Activated CD4-positive, alpha-beta memory T cell treated with anti-CD3 and anti-CD28 coated beads, Interleukin-2, amount 10 ng/mL, durations not matched to agents 7 days and 5 days (primary cell): ENCODE data around the gene ALKBH6. TPM values are rescaled to one million over a fixed set of nuclear protein-coding genes. Genes with fewer than 3 reads are reported as not detected.

ENCODE experiments used
- CTCF ChIA-PET: fragments of 350-600 bp; sonication (Branson Sonifier 250); formaldehyde crosslinking; loops from one replicate; lab custom pipeline; 2021; ENCODE audit warnings: antibody characterized with exemption, inconsistent platforms; lab: Charles Lee
- POLR2A ChIA-PET: fragments of 350-600 bp; sonication (Branson Sonifier 250); formaldehyde crosslinking; loops from one replicate; lab custom pipeline; 2021; ENCODE audit warnings: antibody characterized with exemption; lab: Charles Lee
- DNase-seq: peaks from one replicate; pipeline ENCODE4 v3.0.0-alpha.2; 2020
- H3K27ac Mint-ChIP-seq: one replicate; pipeline ENCODE4 v1.8.0; 2021; ENCODE audit warnings: mild to moderate bottlenecking, mixed read lengths
- H3K27me3 Mint-ChIP-seq: one replicate; pipeline ENCODE4 v1.8.0; 2021; ENCODE audit warnings: mixed read lengths
- H3K36me3 Mint-ChIP-seq: one replicate; pipeline ENCODE4 v1.8.0; 2021; ENCODE audit warnings: low read depth, mixed read lengths
- H3K4me1 Mint-ChIP-seq: one replicate; pipeline ENCODE4 v1.8.0; 2021; ENCODE audit warnings: mixed read lengths
- H3K4me3 Mint-ChIP-seq: one replicate; pipeline ENCODE4 v1.8.0; 2021; ENCODE audit warnings: mild to moderate bottlenecking, mixed read lengths
- H3K9me3 Mint-ChIP-seq: one replicate; pipeline ENCODE4 v1.8.0; 2021; ENCODE audit warnings: mixed read lengths
- total RNA-seq, 2 experiments: library from RNA; stranded (reverse); gene quantifications; one replicate each; pipeline ENCODE4 v1.2.3, GENCODE V29; 2021

ALKBH6 gene
- total RNA-seq, 2 experiments from 2014 or later: 44.7 to 45.4 TPM

DNA sequence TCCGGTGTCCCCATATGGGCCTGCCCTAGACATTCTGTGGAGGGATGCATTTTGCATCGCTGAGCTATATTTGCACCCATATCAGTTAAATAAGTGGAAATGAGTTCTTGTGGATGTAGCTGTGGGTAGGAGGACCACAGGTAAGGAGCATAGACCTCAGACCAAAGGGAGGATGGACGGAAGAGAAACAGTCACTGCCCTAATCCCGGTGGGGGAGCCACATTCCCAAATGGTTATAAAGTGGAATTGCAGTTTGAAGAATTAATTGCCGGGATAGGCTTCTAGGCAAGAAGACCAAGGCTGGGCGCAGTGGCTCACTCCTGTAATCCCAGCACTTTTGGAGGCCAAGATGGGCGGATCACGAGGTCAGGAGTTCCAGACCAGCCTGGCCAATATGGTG is 17.2 kb downstream of the ALKBH6 start:
- H3K36me3 Mint-ChIP-seq: peaks cover 29% of the 10 kb centered on the region
- no peaks in the 10 kb centered on the region for H3K9me3 Mint-ChIP-seq
- no peak overlapping the region for H3K27ac Mint-ChIP-seq
- H3K4me3 Mint-ChIP-seq: peak overlapping the region; percentile 82
- no peak for DNase-seq
- no peaks in the 10 kb centered on the region for H3K27me3 Mint-ChIP-seq
- ChIA-PET CTCF (interaction anchor here (0.7 to 1.3 kb wide), 2 partner anchors 47 to 57 kb away, joined by 3 read pairs; partner anchors contain the start of gene THAP8), POLR2A (interaction anchor here (3.3 to 4.6 kb wide), 2 partner anchors 17 to 58 kb away, joined by 14 to 20 read pairs; partner anchors contain the start of genes ALKBH6, THAP8 and WDR62)
- peaks cover 31% of the 10 kb centered on the region for H3K4me1 Mint-ChIP-seq

DNA sequence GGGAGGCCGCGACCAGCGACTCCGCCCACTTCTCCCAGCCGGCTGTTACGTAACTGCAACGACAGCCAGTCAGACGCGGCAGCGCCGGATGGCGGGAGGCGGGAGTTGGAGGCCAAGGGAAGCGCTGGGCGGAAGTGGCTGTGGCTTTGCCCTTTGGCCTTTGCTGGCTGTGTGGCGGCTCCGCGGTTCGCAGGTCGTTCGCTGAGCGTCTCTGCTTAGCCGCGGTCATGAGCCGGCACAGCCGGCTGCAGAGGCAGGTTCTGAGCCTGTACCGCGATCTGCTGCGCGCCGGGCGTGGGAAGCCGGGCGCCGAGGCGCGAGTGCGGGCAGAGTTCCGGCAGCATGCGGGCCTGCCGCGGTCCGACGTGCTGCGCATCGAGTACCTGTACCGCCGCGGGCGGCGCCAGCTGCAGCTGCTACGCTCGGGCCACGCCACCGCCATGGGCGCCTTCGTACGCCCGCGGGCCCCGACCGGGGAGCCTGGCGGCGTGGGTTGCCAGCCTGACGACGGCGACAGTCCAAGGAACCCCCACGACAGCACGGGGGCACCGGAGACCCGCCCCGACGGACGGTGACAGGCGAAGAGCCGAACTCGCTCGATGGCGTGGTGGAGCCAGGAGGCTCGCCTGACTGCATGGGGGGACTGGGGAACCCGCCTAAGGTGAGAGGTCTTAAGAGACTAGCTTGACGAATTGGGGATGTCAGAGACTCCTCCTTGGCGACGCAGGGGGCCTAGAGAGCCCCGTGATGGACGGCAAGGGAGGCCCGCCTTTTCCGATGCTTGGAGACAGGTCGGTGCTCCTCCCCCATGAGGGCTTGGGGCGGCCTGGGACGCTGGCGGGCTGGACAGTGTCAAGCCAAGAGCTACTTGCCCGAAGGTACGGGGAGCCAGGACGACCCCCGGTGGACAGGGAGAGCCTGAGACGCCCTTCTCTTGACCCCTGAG is 18.7 kb downstream of the ALKBH6 start, which contains the start of gene SDHAF1:
TSS of gene SDHAF1 (plus strand) at position 141 of the 946 bp plus-strand sequence. CDS start at position 228, 87 bp downstream.
- H3K4me1 Mint-ChIP-seq: peaks cover 31% of the 10 kb centered on the region
- H3K27ac Mint-ChIP-seq: peak within 1 kb of the TSS; percentile 79
- peak within 1 kb of the TSS; percentile 82 for H3K4me3 Mint-ChIP-seq
- DNase-seq: peak; percentile 96
- peaks cover 17% of the 10 kb centered on the region for H3K36me3 Mint-ChIP-seq
- POLR2A ChIA-PET: interaction anchor here (0.7 to 4.6 kb wide), 9 partner anchors 12 to 732 kb away, joined by 3 to 20 read pairs (median 4); partner anchors contain the start of genes ALKBH6, SYNE4, THAP8 and WDR62
- CTCF ChIA-PET: interaction anchor here (0.6 kb wide), 1 partner anchor 80 kb away, joined by 3 read pairs; no protein-coding TSS in a partner anchor
- H3K9me3 Mint-ChIP-seq: no peaks in the 10 kb centered on the region
- no peaks in the 10 kb centered on the region for H3K27me3 Mint-ChIP-seq

DNA sequence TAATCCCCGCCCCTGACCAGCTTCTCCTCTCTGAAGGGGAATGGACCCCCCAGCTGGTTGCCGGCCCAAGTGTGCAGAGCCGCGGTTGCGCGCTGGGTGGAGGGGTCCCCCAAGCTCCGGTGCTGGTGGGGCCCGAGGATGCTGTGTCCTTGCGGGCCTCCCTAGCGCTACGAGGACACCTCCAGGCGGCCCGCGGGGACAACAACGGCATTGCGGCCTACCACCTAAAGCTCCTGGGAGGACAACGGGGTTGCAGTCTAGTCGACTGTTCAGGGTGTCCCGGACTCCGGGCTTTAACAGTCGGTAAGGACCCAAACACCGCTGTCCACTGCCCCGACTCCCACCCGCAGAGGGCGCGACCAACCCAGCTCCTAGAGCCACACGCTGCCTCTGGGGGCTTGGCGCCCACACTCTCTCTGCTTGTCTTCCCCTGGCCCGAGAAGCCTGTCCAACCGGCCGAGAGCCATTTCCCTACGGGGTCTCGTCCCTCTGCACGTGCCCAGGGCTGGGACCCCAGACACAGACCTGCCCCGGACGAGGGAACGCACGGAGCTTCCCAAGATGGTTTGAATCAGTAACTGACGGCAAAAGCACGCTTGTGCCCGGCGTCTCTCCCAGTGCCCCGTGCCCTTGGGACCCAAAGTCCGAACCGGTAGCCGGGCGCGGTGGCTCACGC is 20.0 kb downstream of the ALKBH6 start:
- Mint-ChIP-seq H3K4me3 (peak overlapping the region; percentile 44), H3K27me3 (no peaks in the 10 kb centered on the region), H3K9me3 (no peaks in the 10 kb centered on the region), H3K36me3 (peaks cover 13% of the 10 kb centered on the region), H3K4me1 (peaks cover 28% of the 10 kb centered on the region), H3K27ac (no peak overlapping the region)
- DNase-seq: no peak
- ChIA-PET CTCF (interaction anchor here (1.0 kb wide), 1 partner anchor 62 kb away, joined by 3 read pairs; no protein-coding TSS in a partner anchor), POLR2A (interaction anchor here (0.9 to 4.6 kb wide), 4 partner anchors 20 to 282 kb away, joined by 3 to 20 read pairs (median 12); partner anchors contain the start of genes ALKBH6, THAP8 and WDR62)

DNA sequence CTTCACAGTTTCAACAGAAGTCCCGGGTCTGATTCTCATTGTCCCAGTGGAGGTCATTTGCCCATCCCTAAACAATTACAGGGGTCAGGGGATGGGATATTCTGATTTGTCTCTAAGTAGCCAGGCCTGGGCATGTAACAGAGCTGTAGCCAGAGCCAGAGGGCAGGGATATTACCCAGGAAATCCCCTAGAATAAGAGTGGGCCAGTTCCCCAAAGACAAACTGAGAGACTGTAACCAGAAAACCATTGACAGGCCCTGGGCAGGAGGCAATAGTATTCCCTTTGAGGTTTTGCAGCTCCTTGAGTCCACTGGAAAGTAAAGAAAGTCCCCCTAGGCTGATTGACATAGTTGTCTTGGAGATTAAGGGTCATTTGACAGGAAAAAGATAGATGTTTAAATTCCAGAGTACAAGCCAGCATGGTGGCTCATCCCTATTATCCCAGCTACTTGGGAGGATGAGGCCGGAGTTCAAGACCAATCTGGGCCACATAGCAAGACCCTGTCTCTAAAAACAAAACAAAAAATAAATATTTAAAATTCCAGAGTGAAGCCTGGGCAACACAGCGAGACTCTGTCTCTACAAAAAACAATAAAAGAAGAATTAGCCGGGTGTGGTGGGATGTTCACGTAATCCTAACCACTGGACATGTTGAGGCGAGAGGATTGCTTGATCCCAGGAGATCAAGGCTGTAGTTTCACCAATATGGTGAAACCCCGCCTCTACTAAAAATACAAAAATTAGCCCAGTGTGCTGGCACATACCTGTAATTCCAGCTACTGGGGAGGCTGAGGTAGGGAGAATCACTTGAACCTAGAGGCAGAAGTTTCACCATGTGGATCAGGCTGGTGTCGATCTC is 20.9 kb downstream of the ALKBH6 start:
- CTCF ChIA-PET: no interaction called here
- POLR2A ChIA-PET: interaction anchor here (2.8 to 4.6 kb wide), 3 partner anchors 21 to 62 kb away, joined by 9 to 20 read pairs (median 14); partner anchors contain the start of genes ALKBH6, THAP8 and WDR62
- peak overlapping the region; percentile 24 for H3K4me3 Mint-ChIP-seq
- peaks cover 8% of the 10 kb centered on the region for H3K27me3 Mint-ChIP-seq
- DNase-seq: no peak
- H3K9me3 Mint-ChIP-seq: no peaks in the 10 kb centered on the region
- H3K36me3 Mint-ChIP-seq: peaks cover 13% of the 10 kb centered on the region
- peaks cover 28% of the 10 kb centered on the region for H3K4me1 Mint-ChIP-seq
- H3K27ac Mint-ChIP-seq: no peak overlapping the region

DNA sequence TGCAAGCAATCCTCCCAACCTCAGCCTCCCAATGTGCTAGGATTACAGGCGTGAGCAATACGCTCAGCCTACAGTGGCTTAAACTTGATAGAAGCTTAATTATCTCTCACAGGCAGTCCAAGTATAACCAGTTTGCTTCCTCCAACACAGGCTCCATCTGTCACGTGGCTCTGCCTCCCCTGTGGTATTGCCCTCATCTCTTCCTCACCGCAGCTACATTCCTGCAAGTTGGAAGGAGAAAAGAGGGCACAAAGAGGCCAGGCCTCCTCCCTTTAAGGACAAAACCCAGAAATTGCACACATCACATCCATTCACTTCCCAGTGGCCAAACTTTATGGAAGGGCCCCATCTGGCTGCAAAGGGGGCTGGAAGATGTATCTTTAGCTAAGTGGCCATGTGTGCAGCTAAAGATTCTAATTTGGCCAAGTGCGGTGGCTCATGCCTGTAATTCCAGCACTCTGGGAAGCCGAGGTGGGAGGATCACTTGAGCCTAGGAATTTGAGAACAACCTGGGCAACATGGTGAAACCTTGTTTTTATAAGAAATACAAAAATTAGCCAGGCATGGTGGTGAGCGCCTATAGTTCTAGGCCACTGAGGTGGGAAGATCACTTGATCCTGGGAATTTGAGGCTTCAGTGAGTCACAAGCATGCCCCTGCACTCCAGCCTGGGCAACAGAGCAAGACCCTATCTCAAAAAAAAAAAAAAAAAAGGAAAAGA is 22.1 kb downstream of the ALKBH6 start:
- Mint-ChIP-seq H3K36me3 (peaks cover 6% of the 10 kb centered on the region), H3K27ac (no peak overlapping the region), H3K27me3 (peaks cover 13% of the 10 kb centered on the region), H3K9me3 (no peaks in the 10 kb centered on the region), H3K4me1 (peaks cover 21% of the 10 kb centered on the region), H3K4me3 (no peak overlapping the region)
- POLR2A ChIA-PET: no interaction called here
- CTCF ChIA-PET: interaction anchor here (1.1 kb wide), 1 partner anchor 33 kb away, joined by 3 read pairs; no protein-coding TSS in a partner anchor
- no peak for DNase-seq

DNA sequence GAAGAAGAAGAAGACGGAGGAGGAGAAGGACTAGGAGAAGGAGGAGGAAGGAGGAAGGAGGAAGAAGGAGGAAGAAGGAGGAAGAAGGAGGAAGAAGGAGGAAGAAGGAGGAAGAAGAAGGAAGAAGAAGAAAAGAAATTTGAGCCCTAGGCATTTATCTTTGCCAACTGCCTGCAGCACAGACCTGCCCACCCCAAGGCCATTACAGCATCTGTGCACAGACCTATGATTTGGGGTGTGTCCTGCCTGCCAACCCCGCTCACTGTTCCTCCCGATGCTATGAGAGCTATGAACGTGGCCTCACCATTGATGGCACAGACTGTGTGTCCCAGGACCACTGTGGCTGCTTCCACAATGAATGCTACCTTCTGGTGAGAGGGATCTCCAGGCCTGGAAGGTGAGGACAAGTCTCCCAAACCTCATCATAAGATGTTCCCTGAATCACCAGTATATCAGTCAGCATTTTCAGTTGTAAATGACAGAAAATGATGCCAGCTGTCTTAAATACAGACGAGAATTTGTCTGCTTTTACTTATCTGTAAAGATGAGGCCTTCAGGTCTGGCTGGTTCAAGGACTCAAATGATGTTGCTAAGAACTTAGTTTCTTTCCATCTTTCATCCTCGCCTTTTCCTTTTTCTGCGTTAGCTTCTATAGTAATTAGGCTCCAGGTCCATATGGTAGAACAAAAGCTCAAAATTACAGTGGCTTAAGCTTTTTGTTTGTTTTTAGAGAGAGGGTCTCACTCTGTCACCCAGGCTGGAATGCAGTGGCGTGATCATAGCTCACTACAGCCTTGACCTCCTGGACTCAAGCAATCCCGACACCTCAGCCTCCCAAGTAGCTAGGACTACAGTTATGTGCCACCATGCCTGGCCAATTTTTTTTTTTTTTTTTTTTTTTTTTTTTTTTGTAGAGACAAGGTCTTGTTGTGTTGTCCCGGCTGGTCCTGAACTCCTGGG is 23.0 kb downstream of the ALKBH6 start:
- POLR2A ChIA-PET: no interaction called here

DNA sequence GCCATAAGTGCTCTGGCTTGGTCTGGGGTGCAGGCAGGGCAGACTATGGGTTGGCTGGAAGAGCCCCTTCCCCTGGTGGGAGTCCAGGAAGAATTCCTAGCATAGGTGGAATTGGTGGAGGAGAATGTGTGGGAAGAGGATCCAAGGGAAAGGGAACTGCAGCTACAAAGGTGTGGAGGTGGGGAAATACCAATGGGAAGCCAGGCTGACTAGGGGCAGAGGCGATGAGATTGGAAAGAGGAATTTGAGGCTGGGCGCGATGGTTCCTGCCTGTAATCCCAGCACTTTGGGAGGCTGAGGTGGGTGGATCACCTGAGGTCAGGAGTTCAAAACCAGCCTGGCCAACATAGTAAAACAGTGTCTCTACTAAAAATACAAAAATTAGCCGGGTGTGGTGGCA is 23.9 kb downstream of the ALKBH6 start:
- no peak for DNase-seq
- ChIA-PET POLR2A (no interaction called here), CTCF (no interaction called here)
- Mint-ChIP-seq H3K27me3 (peaks cover 29% of the 10 kb centered on the region), H3K4me1 (peaks cover 9% of the 10 kb centered on the region), H3K27ac (no peak overlapping the region), H3K36me3 (no peaks in the 10 kb centered on the region), H3K9me3 (no peaks in the 10 kb centered on the region), H3K4me3 (no peak overlapping the region)

More for the DNA sequence above, 23.0 kb downstream of the ALKBH6 start:
- DNase-seq: no peak
- CTCF ChIA-PET: interaction anchor here (1.1 kb wide), 1 partner anchor 32 kb away, joined by 3 read pairs; no protein-coding TSS in a partner anchor
- Mint-ChIP-seq H3K27me3 (peaks cover 20% of the 10 kb centered on the region), H3K27ac (no peak overlapping the region), H3K4me3 (no peak overlapping the region), H3K36me3 (no peaks in the 10 kb centered on the region), H3K4me1 (peaks cover 15% of the 10 kb centered on the region), H3K9me3 (no peaks in the 10 kb centered on the region)

DNA sequence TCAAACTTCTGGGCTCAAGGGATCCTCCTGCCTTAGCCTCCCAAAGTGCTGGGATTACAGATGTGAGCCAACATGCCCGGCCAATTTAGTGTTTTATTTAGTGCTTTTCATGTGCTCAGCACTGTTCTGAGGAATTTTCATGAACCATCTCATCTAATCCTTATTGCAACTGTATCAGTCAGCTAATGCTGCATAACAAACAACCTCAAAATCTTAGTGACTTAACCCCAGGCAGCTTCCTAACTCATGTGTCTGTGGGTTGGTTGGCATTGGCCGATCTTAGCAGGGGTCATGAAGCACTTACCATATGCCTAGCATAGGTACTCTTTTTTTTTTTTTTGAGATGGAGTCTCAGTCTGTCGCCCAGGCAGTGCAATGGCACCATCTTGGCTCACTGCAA is 25.2 kb downstream of the ALKBH6 start:
- Mint-ChIP-seq H3K27me3 (peaks cover 35% of the 10 kb centered on the region), H3K9me3 (no peaks in the 10 kb centered on the region), H3K4me1 (peaks cover 3% of the 10 kb centered on the region), H3K4me3 (no peak overlapping the region), H3K36me3 (no peaks in the 10 kb centered on the region), H3K27ac (no peak overlapping the region)
- CTCF ChIA-PET: no interaction called here
- POLR2A ChIA-PET: no interaction called here
- DNase-seq: no peak

DNA sequence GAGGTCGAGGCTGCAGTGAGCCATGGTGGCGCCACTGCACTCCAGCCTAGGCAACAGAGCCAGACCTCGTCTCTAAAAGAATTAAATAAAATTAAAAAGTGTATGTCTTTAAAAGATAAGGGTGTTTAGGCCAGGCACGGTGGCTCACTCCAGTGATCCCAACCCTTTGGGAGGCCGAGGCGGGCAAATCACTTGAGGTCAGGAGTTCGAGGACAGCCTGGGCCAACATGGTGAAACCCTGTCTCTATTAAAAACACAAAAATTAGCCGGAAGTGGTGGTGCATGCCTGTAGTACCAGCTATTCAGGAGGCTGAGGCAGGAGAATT is 26.5 kb downstream of the ALKBH6 start:
- no peak overlapping the region for H3K4me3 Mint-ChIP-seq
- peaks cover 36% of the 10 kb centered on the region for H3K27me3 Mint-ChIP-seq
- no peak overlapping the region for H3K27ac Mint-ChIP-seq
- H3K4me1 Mint-ChIP-seq: peaks cover 3% of the 10 kb centered on the region
- no peak for DNase-seq
- ChIA-PET POLR2A (no interaction called here), CTCF (interaction anchor here (0.6 kb wide), 1 partner anchor 293 kb away, joined by 5 read pairs; no protein-coding TSS in a partner anchor)
- H3K36me3 Mint-ChIP-seq: no peaks in the 10 kb centered on the region
- H3K9me3 Mint-ChIP-seq: no peaks in the 10 kb centered on the region

DNA sequence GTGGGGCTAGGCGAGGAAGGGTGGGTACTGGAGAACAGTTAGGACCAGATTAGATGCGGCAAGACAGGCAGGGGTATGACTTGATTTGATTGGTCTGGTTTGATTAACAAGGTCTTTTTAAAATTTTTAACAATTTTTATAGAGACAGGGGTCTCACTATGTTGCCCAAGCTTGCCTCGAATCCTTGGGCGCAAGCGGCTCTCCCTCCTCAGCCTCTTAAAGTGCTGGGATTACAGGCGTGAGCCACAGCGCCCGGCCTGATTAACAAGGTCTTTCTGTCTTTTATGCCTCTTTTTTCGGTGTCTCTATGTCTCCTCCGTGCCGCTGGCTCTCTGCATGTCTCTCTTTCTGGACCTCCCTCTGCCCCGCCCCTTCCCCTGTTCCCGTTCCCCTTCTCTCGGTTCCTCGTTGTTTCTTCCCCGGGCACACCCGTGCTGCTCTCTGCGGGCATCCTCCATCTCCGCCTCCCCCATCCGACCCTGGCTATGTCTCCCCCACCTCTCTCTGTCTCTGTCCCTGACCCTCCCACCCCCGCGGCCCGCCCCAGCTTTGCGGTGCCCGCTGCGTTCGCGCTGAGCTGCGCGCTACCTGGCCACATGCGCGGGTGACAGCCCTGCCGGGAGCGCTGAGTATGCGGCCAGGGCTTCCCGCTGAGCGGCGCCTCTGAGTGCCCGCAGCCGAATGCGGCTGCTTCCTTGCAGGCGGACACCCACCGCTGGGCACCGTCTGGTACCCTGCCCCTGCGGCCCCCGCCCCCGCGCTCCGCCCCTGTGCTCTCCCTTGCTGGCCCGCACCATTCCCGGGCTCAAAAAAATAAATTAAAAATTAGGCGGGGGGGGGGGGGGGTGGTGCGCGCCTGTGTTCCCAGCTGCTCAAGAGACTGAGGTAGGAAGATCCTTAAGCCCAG is 27.1 kb downstream of the ALKBH6 start:
- Mint-ChIP-seq H3K27ac (no peak overlapping the region), H3K4me3 (peak overlapping the region; percentile 48), H3K36me3 (no peaks in the 10 kb centered on the region), H3K4me1 (peaks cover 3% of the 10 kb centered on the region), H3K27me3 (peaks cover 36% of the 10 kb centered on the region), H3K9me3 (no peaks in the 10 kb centered on the region)
- no peak for DNase-seq
- ChIA-PET POLR2A (no interaction called here), CTCF (no interaction called here)
